CD4-positive, alpha-beta T cell treated with Interleukin-4 for 4 hours (primary cell): ENCODE data around the gene NEO1.

ENCODE experiments used
- DNase-seq: peaks from one replicate; pipeline ENCODE4 v3.0.0-alpha.2; 2020

The NEO1 gene, protein sequence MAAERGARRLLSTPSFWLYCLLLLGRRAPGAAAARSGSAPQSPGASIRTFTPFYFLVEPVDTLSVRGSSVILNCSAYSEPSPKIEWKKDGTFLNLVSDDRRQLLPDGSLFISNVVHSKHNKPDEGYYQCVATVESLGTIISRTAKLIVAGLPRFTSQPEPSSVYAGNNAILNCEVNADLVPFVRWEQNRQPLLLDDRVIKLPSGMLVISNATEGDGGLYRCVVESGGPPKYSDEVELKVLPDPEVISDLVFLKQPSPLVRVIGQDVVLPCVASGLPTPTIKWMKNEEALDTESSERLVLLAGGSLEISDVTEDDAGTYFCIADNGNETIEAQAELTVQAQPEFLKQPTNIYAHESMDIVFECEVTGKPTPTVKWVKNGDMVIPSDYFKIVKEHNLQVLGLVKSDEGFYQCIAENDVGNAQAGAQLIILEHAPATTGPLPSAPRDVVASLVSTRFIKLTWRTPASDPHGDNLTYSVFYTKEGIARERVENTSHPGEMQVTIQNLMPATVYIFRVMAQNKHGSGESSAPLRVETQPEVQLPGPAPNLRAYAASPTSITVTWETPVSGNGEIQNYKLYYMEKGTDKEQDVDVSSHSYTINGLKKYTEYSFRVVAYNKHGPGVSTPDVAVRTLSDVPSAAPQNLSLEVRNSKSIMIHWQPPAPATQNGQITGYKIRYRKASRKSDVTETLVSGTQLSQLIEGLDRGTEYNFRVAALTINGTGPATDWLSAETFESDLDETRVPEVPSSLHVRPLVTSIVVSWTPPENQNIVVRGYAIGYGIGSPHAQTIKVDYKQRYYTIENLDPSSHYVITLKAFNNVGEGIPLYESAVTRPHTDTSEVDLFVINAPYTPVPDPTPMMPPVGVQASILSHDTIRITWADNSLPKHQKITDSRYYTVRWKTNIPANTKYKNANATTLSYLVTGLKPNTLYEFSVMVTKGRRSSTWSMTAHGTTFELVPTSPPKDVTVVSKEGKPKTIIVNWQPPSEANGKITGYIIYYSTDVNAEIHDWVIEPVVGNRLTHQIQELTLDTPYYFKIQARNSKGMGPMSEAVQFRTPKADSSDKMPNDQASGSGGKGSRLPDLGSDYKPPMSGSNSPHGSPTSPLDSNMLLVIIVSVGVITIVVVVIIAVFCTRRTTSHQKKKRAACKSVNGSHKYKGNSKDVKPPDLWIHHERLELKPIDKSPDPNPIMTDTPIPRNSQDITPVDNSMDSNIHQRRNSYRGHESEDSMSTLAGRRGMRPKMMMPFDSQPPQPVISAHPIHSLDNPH (N-terminal part only)

DNA sequence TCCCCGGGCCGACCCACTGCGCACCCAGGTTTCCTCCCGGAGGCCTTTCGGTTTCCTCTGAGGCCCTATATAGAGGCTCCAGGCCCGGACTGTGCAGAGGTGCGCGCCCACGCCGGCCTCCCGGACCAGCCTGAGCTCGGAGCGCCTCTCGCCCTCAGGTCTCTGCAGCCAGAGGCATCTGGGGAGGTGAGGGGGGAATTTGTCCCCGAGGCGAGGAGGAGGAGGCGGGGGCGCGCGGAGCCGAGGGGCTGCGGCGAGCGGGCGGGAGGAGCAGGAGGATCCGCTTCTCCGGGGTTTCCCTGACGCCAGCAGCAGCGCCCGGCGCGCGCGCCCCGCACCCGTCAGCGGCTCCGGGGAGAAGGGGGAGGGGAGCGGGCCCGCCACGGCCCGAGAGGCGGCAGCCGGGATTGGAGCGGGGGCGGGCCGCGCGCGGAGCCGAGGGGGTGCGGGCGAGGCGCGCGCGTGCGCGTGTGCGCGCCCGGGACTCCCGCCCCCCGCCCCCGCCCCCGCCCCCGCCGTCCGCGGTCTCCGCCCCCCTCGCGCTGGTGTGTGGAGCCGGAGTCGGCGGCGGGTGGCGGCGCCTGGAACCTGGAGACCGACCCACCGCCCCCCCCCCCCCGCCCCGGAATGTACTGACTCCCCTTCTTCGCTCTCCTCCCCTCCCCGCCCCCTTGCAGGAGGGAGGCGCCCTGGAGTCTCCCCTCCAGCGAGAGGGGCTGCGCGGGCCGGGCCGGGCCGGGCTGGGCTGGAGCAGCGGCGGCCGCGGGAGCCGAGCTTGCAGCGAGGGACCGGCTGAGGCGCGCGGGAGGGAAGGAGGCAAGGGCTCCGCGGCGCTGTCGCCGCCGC lies at the start of gene NEO1:
NEO1 (plus strand) TSS at position 657 of the 846 bp plus-strand sequence. CDS start 213 bp downstream, outside the sequence.
- DNase-seq: peak; percentile 85

DNA sequence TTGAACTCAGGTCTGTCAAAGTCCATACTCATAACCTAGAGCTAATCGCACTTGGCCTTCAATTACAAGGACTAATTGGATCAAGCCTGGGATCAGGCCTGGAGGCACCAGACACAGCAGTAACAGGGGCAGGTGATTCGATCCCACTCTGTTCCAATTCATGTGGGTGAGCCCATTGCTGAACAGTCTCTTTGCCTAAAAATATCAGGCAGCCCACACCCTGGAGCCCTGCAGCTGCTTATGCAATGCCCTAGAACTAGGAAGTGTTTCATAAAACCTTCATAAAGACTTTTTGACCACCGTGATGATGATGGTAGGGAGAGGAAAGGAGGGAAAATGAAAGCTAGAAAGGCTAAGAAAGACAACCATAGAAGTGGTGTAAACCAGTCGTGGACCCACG lies 47.8 kb upstream of the NEO1 start:
- DNase-seq: no peak

DNA sequence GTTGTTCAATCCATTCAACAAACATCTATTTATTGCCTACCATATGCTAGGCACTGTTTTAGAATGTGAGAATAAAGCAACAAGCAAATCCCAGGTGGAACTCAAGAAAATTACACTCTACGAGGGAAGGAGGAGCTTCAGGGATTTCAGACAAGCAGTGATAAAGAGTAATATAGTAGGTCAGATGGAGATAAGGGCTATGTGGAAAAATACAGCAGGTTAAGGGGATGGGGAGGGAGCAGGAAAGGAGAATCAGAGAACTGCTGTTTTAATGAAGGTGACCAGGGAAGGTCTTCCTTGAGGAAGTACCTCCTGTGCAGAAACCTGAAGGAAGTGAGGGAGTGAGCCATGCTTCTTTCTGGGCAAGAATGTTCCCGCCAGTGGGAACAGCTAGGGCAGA lies 47.2 kb upstream of the NEO1 start:
- no peak for DNase-seq

DNA sequence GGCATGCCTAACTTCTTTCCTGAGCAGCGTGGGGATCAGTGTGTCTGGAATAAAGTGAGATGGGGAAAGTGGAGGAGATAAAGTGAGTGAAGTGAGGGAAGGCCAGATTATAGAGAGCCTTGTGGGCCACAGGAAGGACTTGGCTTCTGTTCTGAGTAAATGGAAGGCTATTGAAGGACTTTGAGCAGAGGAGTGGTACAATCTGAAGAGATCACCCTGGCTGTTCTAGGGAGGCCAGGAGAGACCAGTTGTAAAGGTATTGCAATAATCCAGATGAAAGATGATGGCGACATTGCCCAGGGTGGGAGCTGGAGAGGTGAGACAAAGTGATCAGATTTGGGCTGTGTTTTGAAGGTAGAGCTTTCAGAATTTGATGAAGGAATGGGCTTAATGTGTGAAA lies 46.8 kb upstream of the NEO1 start:
- DNase-seq: no peak

DNA sequence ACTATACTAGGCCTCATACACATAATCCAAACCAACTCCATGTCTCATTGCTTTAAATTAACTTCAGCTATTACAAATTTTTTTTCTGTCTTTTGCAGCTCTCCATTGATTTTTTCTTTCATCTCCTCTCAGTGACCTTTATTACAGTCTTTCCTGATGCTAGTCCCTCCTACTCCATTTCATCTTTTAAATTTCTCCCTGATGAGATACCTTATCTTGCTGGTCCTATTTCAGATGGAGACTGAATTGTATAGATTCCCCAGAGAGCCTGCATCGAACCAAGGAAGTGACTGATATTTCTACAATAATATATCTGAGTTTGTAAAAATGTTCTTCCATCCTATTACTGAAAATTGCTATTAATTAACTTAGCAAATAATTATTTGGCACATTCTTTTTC lies 45.7 kb upstream of the NEO1 start:
- no peak for DNase-seq

DNA sequence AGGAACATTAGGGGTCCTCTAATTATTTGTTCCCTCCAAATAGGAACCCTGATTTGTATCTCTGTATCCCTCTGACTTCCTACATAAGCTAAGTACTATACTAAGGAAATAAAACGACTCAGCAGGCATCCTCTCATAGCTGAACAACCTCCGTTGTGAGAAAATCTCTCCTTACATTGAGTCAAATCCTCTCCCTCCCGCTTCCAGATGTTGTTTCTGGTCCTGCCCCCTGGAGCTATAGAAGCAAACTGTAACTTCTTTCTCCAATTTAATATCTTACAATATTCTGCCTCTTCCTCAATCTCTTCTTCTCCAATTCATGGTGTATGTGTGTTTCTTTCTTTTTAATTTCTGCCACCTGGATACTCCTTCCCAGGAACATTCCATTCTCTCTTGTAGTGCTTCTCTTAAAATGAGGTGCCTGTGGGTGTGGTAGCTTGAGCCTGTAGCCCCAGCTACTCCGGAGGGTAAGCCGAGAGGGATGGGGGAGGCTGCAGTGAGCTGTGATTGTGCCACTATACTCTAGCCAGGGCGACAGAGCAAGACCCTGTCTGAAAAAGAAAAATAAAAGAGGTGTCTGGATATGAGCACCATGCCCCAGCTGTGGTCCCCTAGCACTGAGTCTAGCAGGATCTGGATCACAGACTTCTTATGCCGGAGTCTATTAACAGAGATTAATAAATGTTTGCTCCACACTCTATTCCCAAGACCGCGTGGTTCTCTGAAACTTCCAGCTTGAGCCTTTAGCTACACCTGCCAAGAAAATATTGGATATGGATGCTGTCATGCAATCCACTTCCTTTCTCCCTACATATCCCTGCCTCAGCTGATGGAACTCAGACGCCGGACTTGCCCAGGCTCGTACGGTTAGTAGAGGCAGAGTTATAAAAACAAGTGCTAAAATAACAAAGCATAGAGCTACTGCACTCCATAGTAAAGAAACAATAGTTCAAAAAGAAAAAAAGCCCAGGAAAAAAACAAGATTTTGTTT lies 42.9 kb upstream of the NEO1 start:
- DNase-seq: no peak

DNA sequence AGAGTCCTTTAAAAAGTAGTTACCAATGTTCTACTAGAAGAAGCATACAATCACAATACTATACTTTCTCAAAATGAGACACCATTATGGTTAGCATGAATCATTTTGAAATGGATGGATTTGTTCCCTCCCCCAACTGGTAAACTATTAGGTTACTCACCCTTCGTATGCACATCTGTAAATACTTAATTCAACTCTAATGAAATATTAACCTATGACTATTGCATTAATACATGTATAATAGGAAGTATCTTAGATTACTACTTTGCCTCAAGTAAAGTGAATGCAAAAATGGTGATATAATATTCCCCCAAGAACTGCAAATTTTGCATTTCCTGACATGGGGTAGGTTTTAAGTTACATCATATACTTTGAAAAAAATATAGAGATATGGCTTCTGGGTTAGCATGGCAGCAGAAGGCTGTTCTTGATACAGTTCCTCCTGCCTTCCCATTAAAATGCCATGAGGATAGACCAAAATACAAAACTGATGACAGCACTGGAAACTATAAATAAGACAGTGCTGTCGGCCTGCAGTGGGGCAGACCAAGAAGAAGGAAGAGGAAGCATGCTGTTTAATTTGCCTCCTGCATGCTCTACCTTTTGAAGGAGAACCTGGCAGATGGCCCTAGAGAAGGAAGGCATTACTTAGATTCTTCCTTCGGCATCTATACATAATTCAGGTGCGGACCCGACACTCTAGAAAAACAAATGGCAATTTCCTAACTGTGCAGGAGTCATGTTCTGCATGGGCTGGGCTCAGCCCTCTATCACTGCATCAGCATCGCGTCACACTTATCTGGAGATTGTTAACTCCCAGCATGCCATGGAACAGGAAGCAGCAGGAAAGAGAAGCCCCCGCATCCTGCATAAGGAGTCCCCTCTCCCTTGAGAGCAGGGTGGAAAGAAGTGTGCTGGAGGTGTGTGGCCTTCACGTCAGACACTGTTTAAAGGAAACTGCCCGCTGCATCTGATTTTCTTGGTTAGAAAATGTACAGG lies 41.8 kb upstream of the NEO1 start:
- DNase-seq: no peak

DNA sequence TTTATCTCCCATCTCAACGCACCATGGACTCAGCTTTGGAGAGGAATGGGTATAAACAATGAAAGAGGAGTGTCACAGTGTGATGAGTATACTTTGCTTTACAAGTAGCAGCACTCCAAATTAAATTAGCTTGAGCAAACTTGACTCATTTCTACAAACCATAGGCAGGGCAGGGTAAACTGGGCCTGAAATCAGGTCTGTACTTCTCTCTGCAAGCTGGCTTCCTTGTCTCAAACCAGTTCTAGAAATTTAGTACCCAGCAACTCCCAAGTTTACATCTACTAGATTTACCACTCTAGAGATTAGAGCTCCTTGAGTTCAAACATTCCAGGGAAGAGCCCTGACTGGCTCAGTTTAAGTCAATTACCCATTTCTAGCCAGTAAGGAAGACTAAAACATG lies 37.4 kb upstream of the NEO1 start:
- no peak for DNase-seq

DNA sequence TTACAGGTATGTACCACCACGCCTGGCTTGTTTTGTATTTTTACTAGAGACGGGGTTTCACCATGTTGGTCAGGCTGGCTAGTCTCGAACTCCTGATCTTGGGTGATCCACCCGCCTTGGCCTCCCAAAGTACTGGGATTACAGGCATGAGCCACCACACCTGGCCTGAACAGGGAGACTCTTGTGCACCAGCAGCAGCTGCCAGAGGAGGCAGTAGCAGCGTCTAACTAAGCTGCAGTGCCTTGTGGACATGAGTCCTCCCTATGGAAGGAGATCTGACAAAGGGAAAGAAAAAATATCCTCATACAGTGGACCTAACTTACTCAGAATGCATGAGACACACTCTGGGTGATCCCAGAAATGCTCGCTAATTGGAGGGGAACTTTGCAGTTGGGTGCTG lies 36.8 kb upstream of the NEO1 start:
- no peak for DNase-seq

DNA sequence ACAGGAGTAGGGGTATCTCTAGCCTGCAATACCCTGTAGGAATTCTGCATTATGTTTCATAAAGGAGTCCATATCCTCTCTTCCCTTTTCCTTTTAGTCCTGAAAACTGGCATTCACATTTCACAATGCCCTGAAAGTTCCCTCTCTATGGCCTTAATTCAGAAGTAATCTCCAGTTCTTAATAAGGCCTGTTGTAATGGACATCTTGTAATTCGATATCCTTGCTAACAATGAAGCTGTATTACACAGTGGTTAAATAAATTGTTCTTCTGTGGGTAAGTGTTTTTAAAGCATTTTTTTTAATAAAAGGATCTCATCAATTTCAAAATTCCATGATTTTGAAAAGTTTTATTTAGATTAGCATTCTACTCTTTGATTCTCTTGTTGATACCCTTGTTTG lies 34.3 kb upstream of the NEO1 start:
- DNase-seq: no peak

DNA sequence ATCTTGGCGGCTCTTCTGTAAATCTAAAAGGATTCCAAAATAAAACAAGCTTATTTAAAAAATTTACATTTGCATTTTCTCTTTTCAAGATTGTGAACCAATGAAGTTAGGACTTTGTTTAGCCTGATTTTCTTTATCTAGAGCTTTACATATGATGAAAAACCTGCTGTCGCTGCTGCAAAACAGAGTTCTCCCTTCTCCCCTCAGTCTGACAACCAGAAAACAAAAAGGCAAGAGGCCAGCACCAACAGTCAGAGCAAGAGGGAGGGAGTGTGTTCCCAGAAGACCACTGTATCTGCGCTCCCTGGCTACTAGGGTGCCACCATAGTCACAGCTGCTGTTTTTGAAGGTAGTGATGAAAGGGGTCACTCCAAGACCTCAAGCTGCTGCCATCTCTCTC lies 33.1 kb upstream of the NEO1 start:
- no peak for DNase-seq

DNA sequence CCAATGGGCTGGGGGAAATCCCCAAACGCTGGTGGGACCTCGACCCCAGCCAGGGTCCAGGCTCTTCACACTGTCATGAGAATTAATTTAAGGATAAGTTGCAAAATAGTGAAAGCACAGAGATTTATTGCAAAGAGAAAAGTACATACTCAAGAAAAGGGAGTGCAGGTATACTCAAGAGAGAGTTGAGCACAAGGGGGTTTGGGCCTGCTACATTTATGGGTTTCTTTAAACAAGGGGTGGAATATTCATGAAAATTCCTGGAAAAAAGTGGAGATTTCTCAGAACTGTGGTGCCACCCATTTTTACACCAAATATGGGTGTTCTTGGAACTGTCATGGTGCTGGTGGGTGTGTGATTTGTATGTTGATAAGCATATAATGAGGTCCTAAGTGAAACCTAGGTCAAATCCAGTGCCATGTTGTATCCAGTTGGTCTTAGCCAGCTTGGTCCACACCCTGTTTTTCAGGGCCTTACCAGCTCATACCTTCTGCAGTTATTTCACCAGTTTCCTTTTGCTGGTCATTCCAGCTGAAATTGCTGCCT lies 32.6 kb upstream of the NEO1 start:
- DNase-seq: no peak

DNA sequence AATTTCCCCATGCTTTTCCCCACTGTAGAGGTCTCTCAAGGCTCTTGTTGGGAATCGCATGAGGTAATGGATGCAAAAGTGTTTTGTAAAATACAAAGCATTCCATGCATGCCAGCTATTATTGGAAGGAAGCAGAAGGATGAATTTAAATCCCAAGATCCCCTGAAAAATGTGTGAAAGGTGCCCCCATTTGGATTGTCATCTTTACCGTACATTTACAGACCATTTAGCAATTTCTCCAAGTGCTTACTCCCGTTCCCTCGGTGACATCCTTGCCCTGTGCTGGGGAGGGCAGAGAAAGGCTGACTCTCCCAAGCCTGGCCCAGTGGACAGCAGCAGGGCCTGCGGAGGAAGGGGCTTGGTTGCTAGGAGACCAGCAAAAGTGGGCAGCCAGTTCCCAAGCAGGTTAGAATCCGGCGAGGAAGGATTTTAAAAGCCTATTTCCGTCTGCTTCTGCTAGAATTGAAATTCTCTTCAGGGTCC lies 31.1 kb upstream of the NEO1 start:
- DNase-seq: no peak

DNA sequence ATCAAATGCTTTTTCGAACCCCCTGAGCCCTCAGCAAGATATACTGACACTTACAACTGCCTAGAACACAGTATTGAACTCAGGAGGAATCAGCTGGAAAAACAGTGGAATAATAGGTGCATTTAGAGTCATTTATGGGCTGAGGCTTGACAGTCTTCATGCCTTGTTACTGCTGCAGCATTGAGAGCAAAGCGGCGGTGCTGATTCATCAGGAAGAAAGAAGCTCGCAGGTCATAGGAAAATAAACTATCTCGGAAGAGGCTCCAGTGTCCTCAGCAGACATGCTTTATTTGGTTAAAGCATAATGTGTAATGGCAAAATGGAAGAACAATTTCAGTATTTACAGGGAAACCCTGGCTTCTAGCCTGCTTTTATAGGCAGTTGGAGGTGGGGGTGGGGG lies 30.1 kb upstream of the NEO1 start:
- no peak for DNase-seq

DNA sequence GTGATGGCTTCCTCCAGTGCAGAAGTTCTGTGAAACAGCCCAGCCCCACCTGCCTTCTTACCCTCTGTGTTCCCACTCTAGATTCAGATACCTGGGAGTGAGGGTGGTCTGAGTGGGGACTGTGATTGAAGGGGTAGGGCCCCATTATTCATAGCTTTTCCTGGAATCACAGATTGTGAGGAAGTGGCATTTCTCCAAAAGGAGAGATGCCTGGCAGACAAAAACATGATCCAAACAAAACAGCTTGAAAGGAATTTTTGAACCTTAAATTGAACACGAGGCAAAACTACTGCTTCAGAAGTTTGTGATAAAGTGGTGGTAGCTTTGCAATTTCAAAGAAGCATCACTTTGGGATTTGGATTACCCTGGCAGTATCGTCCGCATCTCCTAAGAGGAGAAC lies 29.2 kb upstream of the NEO1 start:
- DNase-seq: no peak

DNA sequence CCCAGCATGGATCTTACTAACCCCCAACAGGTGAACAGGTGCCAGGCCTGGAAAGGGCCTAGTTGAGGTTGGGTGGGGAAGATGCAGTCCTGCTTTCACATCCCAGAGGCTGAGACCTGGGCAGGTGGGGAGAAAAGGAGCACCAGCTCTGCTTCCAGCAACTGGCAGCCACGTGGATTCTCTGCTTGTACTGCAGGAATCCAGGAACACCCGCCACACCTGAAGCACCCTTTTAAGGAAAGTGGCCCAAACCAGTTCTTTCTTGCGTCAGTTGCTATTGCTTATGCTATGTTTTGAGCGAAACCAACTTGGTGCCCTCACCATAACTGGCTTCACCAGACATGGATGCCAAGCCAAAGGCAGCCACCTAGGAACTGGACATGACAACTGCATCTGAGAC lies 28.1 kb upstream of the NEO1 start:
- no peak for DNase-seq

DNA sequence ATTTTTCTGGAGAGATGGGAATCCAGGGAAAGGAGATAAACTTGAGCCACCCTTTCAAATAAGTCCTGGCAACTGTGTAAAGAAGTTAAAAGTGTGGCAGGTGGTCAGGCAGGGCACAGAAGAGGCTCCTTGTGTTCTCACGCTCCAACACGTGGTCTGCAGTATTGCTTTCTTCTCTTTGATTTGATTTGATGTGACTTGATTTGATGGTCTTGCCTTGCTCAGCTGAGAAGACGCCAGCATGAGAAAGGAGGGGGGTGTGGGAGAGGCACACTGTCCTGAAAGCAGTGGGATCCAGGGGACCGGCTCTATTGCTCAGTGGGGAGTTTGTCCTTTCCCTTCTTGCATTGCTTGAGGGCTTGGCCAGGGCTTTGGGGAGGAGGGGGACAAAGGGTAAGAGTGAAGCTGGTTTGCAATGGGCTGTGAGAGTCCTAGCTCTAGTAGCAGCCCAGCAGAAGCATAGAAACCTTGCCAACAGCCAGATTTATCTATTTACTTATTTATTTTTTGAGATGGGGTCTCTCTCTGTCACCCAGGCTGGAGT lies 25.7 kb upstream of the NEO1 start:
- no peak for DNase-seq

DNA sequence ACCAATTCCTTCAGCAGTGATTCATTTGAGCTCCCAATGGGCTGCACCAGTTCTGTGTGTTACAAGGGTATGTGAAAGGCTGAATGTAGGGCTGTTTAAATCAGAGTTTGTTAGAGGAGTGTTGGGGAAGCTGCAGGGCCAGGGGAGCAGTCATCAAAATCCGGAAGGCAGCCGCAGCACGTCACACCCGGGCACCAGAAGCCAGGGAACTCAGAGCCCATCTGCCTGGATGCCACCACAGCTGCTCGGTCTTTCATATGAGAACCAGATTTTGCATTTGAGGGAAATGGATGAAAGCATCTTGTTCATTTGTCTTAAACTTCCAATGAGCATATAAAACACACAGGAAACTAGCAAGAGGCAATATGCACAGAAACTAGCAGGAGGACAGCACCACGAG lies 24.2 kb upstream of the NEO1 start:
- DNase-seq: no peak

DNA sequence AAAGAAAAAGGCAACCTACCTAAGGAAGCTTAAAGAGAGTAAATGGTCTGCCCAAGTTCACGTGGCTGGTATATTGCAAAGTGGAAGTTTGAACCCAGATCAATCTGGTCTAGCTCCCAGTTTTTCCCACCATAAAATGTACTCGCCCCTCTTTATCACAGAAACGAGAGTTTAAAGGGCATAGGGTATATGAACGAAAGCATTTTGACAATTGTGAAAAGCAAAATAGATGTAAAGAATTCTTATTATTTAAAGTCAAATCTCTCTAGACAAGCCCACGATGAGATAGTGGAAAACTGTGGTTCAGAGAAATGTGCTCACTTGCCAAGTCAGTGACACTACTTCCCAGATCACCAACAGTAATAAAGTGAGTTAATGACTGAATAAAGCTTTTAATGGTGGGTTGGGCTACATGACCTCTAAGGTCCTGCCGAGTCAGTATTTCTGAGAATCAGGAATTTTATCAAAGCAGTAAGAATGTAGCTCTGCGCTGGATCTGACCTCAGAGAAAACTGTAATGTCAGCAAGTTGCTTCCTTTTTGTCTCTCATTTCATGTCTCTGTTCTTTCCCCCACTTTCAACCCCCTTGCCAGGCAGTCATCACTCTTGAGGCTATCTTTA lies 23.3 kb upstream of the NEO1 start:
- DNase-seq: no peak
